ENCODE results near the gene SH3PXD2B.

GRCh38 chr5:172413601-172414171, 40.6 kb downstream of the SH3PXD2B start:
- TF ChIP-seq ELF1 (CRISPR knock-in tag; IDR thresholded peaks at IDR 0.05), result no peak
- no peak for TF ChIP-seq CTCF (CRISPR knock-in tag; IDR thresholded peaks at IDR 0.05)
- TF ChIP-seq RARG (CRISPR knock-in tag; IDR thresholded peaks at IDR 0.05; ENCODE audit: low read depth), result no peak
- TF ChIP-seq ZNF205 (CRISPR knock-in tag; IDR thresholded peaks at IDR 0.05), result no peak
- TF ChIP-seq RNF219 (CRISPR knock-in tag; IDR thresholded peaks at IDR 0.05), result no peak
- TF ChIP-seq POLR2A (IDR thresholded peaks at IDR 0.05; ENCODE audit: insufficient read depth in 1 of 2, low read depth in 2 of 2, low read length in 2 of 2), result no peak
- TF ChIP-seq ZNF773 (CRISPR knock-in tag; IDR thresholded peaks at IDR 0.05; ENCODE audit: borderline replicate concordance), result no peak
- no peak for TF ChIP-seq USF2 (IDR thresholded peaks at IDR 0.05; ENCODE audit: low read depth, low read length)
- TF ChIP-seq USF2 (CRISPR knock-in tag; IDR thresholded peaks at IDR 0.05; ENCODE audit: borderline replicate concordance), result no peak
- no peak for TF ChIP-seq SP1 (IDR thresholded peaks at IDR 0.05)
- TF ChIP-seq SP1 (CRISPR knock-in tag; IDR thresholded peaks at IDR 0.05), result no peak
- no peak for TF ChIP-seq SSRP1 (CRISPR knock-in tag; IDR thresholded peaks at IDR 0.05)
- no peak for TF ChIP-seq ZBTB33 (CRISPR knock-in tag; IDR thresholded peaks at IDR 0.05)
- TF ChIP-seq ZFP82 (CRISPR knock-in tag; IDR thresholded peaks at IDR 0.05; ENCODE audit: borderline replicate concordance), result no peak
